CD4-positive, alpha-beta T cell treated with Interleukin-21 for 1 hour (primary cell): ENCODE results near the gene CDC16.
"Not testable (repeated sequence)": the region's sequence is repeated elsewhere in the genome, so short reads cannot be mapped to it uniquely, and the experiment has no call there.

Experiments
- DNase-seq: peaks from one replicate; pipeline ENCODE4 v3.0.0-alpha.2; 2020

CDC16 gene

DNA sequence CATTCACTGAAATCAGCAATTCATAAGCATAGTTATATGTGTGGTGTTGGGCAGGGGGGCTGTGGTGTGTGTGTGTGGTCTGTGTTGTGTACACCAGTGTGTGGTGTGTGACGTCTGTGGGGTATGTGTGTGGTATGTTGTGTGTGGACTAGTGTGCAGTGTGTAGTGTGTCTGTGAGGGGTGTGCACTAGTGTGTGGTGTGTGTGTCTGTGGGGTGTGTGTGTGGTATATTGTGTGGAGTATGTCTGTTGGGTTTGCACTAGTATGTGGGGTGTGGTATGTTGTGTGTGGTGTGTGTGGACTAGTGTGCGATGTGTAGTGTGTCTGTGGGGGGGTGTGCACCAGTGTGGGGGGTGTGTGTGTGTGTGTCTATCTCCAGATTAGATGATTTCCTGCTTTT, 7.2 kb upstream of the CDC16 start:
- DNase-seq: no peak

DNA sequence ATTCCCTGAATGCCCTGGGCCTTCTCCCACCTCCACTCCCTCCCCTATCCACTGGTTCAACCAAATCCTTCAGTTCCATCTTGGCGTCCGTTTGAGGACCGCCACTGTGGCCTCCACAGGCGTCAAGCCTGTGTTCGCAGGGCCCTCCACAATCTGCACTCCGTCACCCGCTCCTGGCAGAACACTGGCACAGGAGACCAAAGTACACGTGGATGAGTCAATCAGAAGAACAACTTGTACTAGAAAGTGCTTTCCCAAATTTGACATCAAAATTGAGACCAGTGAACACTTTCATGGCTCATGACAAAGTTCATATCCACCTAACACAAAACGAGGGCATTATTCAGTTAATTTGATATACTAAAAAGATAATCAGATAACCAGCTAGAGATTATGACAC, 6.5 kb upstream of the CDC16 start:
- DNase-seq: no peak

GRCh38 chr13:114229506-114229905, 5.2 kb upstream of the CDC16 start:
- DNase-seq: no peak

DNA sequence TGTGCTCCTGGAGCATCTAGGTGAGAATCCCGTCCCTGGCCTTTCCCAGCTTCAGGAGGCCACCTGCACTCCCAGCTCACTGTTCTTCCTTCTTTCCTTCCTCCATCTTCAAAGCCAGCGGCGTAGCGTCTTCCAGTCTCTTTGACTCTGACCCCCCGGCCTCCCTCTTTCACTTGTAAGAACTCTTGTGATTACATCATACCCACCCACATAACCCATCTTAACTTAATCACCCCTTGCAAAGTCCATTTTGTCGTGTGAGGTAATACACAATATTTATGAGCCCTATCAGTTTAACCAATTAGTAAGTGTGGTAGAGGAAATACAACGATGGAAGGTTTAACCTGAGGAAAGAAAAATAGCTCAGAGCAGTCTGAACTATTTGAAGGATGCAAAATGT, 4.6 kb upstream of the CDC16 start:
- DNase-seq: no peak

DNA sequence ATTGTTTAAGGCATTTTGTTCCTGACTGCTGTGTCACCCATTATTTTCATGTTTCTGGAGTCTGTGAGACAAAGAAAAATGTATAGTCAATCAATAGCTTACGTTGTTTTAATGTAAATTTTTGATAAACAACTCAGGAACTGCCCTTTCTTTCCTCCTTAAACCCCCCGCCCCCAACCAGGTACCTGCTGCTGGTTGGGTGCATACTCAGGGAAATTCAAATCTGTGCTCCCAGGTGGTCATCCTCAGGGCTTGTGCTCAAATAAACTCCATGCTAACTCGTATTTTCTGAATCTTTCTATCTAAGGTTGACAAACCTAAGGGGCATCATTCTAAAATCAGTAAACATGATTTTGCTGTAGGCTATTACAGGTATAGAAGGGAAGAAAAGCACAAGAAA, 4.1 kb upstream of the CDC16 start:
- no peak for DNase-seq

GRCh38 chr13:114231886-114232285, 2.8 kb upstream of the CDC16 start:
- DNase-seq: no peak

DNA sequence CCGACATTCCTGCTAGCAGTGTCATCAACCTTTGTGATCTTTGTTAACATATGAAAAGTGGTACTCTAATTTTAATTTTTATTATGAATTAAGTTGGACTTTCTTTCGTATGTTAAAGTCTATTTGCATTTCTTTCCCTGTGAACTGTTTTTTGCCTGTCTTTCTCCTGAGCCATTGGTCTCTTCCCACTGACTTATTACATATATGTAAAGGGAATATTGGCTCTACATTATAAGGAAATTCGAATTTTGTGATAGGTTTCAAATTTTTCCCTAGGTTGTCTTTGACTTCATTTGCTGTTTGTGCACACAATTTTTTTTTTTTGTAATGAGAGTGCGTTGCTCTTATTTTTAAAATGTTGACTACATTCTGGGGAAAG, 442 bp upstream of the CDC16 start:
- DNase-seq: no peak

- no peak for DNase-seq
Observed at GRCh38 chr13:114235697-114236096, 1.0 kb downstream of the CDC16 start.

DNA sequence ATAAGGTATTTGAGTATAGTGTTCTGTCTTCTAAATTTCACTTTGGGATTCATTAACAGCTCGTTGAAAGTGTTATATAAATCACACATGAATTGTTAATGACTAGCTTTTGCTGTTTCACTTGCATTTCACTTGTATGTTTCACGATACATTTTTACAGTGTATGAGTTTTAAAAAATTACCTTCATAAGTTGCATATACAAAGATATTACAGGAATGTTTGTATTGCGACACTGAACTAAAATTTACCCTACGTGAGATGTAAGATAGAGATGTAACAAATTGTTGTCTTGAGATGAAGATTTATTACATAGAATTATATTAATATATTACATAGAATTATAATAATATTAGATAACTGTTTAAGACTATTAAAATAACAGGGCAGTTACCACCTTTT, 1.5 kb downstream of the CDC16 start:
- DNase-seq: no peak

GRCh38 chr13:114237415-114238112, 2.9 kb downstream of the CDC16 start:
- no peak for DNase-seq

DNA sequence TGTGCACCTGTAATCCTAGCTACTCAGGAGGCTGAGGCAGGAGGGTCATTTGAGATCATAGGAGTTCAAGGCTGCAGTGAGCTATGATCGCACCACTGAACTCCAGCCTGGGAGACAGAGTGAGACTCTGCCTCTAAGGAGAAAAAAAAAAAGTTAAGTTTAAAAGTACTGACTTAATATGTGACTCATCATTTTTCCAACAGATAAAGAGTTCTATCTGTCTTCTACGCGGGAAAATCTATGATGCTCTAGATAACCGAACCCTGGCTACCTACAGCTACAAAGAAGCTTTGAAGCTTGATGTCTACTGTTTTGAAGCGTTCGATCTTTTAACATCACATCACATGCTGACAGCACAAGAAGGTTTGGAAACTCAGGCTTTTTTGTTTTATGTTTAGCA, 7.2 kb downstream of the CDC16 start:
- DNase-seq: no peak

- DNase-seq: no peak
Observed at GRCh38 chr13:114243971-114244370, 9.3 kb downstream of the CDC16 start.

DNA sequence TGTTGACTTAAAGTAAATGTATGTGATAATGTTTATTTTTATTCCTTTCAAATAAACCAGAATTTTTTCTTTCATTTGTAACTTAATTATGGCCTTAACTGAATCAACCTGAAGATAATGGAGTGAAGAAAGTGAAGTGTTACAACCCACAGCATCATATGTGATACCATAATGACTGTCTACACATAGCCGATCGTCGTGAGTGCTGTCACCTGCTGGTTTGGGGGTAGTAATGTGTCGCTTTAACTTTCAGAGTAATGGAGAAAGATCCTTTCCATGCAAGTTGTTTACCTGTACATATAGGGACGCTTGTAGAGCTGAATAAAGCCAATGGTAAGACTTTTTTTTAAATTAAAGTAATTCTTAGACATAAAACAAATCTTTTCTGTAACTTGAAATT, 9.9 kb downstream of the CDC16 start:
- no peak for DNase-seq

- DNase-seq: no peak
Observed at GRCh38 chr13:114248011-114248410, 13.3 kb downstream of the CDC16 start.

DNA sequence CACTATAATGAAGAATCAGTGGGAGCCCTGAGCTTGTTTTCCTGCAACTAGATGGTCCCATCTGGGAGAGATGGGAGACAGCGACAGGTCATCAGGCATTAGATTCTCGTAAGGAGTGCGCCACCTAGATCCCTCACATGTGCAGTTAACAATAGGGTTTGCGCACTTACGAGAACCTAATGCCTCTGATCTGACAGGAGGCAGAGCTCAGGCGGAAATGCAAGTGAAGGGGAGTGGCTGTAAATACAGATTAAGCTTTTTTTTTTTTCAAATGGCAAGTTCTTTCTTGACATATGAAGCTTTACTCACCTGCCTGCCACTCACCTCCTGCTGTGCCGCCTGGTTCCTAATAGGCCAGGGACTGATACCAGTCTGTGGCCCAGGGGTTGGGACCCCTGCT, 14.4 kb downstream of the CDC16 start:
- no peak for DNase-seq

GRCh38 chr13:114251639-114252440, 17.1 kb downstream of the CDC16 start:
- DNase-seq: not testable (repeated sequence)

GRCh38 chr13:114256547-114256946, 21.9 kb downstream of the CDC16 start:
- no peak for DNase-seq

- DNase-seq: no peak
Observed at GRCh38 chr13:114257014-114257413, 22.3 kb downstream of the CDC16 start.

- DNase-seq: no peak
Observed at GRCh38 chr13:114258589-114258988, 23.9 kb downstream of the CDC16 start.

DNA sequence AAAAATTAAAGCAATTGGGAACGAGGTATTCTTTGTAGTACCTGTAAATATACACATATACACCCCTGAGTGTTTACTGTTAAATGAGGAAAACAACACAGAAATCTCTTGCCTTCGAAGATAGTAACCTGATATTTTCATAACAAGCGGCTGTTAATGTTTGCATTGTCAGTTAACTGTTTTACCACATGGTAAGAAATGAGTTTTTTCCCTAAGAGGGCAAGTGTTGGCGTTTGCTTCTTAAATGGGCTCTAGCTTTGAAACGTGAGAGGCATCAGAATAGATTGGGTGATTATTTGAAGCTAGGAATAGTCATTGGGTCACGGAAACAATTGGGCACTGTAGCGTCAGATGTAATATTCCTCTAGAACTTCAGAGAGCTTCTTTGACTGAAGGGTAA, 24.7 kb downstream of the CDC16 start:
- no peak for DNase-seq

DNA sequence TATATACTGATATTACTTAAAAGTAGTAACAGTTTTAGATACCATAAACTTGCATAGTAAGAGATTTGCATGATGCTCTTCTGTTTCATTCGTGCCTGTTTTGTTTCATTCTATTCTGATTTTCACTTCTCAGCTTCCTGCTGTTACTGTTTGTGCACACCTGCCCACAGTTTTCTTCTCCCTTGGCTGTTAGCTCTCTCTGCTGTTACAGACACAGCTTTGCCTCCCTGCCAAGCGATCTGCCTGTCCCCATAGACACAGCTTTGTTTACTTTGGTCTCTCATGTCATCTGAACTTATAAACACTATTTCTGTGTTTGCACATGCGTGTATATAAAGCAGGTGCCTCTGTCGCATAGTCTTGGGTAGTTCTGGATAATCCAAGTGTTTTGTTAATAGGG, 25.3 kb downstream of the CDC16 start:
- no peak for DNase-seq

DNA sequence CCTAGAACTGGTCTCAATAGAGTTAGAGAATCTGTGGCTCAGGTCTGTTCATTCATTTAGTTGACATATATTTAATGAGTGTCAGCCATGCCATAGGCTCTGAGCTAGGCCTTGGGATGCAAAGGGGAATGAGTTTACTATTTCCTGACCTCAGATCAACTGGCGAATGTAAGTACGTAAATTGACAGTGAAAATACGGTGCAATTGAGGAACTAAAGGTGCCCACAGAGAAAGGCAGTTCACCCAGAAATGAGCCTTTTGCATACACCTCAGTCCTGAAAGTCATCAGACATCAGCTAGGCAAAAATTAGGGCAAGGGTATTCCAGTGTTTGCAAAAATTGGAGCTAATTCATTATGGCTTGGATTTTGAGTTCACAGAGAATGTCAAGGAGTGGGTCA, 26.1 kb downstream of the CDC16 start:
- no peak for DNase-seq

- DNase-seq: no peak
Observed at GRCh38 chr13:114261328-114261965, 26.8 kb downstream of the CDC16 start.

- DNase-seq: peak; percentile 46
Observed at GRCh38 chr13:114263578-114263977, 28.9 kb downstream of the CDC16 start.
